Stimulated activated effector memory CD8-positive, alpha-beta T cell treated with anti-CD3 and anti-CD28 coated beads, Interleukin-12 subunit alpha, Interleukin-12 subunit beta, amount 100 ng/mL, for 72 hours (primary cell): ENCODE results near the gene SV2C.

ENCODE experiments used
- ATAC-seq: fragments of 150-1000 bp; cut with Tn5 transposase; 2 replicates; pipeline ENCODE4 v1.10.0; 2021
- DNase-seq, 2 donors: peaks; one replicate each; pipeline ENCODE4 v3.0.0; 2021 to 2022; ENCODE audit warnings: low spot score in 2 of 2
- H3K27ac Mint-ChIP-seq: one replicate; pipeline ENCODE4 v1.8.0; 2022; ENCODE audit warnings: mild to moderate bottlenecking, mixed read lengths
- H3K36me3 Mint-ChIP-seq: one replicate; pipeline ENCODE4 v1.8.0; 2022; ENCODE audit warnings: mild to moderate bottlenecking, mixed read lengths
- H3K4me1 Mint-ChIP-seq: one replicate; pipeline ENCODE4 v1.8.0; 2022; ENCODE audit warnings: mixed read lengths
- H3K4me3 Mint-ChIP-seq: one replicate; pipeline ENCODE4 v1.8.0; 2022; ENCODE audit warnings: mild to moderate bottlenecking, mixed read lengths
- H3K9me3 Mint-ChIP-seq: one replicate; pipeline ENCODE4 v1.8.0; 2022; ENCODE audit warnings: mixed read lengths

Gene SV2C

GRCh38 chr5:76137887-76138542 lies 54.8 kb downstream of the SV2C start:
- no peaks in the 10 kb centered on the region for H3K36me3 Mint-ChIP-seq
- H3K4me3 Mint-ChIP-seq = no peak overlapping the region
- H3K9me3 Mint-ChIP-seq = no peaks in the 10 kb centered on the region
- DNase-seq (no peak), ATAC-seq (no peak)
- no peaks in the 10 kb centered on the region for H3K4me1 Mint-ChIP-seq
- H3K27ac Mint-ChIP-seq = no peak overlapping the region

DNA sequence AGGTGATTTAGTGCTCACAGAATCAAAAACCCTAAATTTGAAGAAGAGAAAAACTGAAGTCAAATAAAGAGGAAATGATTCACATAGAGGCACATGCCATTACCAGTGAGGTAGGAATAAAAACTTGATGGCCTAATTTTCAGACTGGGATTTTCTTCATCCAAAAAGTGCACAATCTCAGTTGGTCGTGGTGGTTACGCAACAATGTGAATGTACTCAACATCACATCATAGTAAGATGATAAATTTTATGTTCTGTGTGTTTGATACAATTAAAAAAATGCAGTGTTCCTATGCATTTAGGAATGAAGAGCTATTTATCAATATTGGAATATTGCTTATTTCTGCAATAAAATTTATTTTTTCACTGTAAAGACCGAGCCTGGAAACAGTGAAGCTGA lies 60.7 kb downstream of the SV2C start:
- no peaks in the 10 kb centered on the region for H3K36me3 Mint-ChIP-seq
- H3K4me1 Mint-ChIP-seq = no peaks in the 10 kb centered on the region
- no peak overlapping the region for H3K4me3 Mint-ChIP-seq
- H3K9me3 Mint-ChIP-seq = no peaks in the 10 kb centered on the region
- no peak for DNase-seq
- no peak for ATAC-seq
- no peak overlapping the region for H3K27ac Mint-ChIP-seq

GRCh38 chr5:76144513-76145274 lies 61.5 kb downstream of the SV2C start:
- H3K4me1 Mint-ChIP-seq = no peaks in the 10 kb centered on the region

GRCh38 chr5:76145945-76146344 lies 62.8 kb downstream of the SV2C start:
- Mint-ChIP-seq H3K9me3 (no peaks in the 10 kb centered on the region), H3K4me1 (no peaks in the 10 kb centered on the region), H3K36me3 (no peaks in the 10 kb centered on the region), H3K27ac (no peak overlapping the region), H3K4me3 (no peak overlapping the region)
- ATAC-seq (no peak), DNase-seq (no peak)

More at GRCh38 chr5:76144513-76145274, 61.5 kb downstream of the SV2C start:
- DNase-seq (no peak), ATAC-seq (no peak)
- no peaks in the 10 kb centered on the region for H3K36me3 Mint-ChIP-seq
- H3K4me3 Mint-ChIP-seq = no peak overlapping the region
- no peak overlapping the region for H3K27ac Mint-ChIP-seq
- H3K9me3 Mint-ChIP-seq = no peaks in the 10 kb centered on the region

- H3K4me3 Mint-ChIP-seq = no peak overlapping the region
- no peak overlapping the region for H3K27ac Mint-ChIP-seq
- H3K36me3 Mint-ChIP-seq = no peaks in the 10 kb centered on the region
- ATAC-seq = no peak
- peaks cover 7% of the 10 kb centered on the region for H3K4me1 Mint-ChIP-seq
- no peak for DNase-seq
- no peaks in the 10 kb centered on the region for H3K9me3 Mint-ChIP-seq
Measured at GRCh38 chr5:76149636-76150035, 66.5 kb downstream of the SV2C start.

- DNase-seq = no peak
- no peak for ATAC-seq
- H3K4me1 Mint-ChIP-seq = peaks cover 14% of the 10 kb centered on the region
Measured at GRCh38 chr5:76152161-76152560, 69.0 kb downstream of the SV2C start.

GRCh38 chr5:76152700-76153099 lies 69.5 kb downstream of the SV2C start:
- peaks cover 14% of the 10 kb centered on the region for H3K4me1 Mint-ChIP-seq

More at GRCh38 chr5:76152161-76152560, 69.0 kb downstream of the SV2C start:
- Mint-ChIP-seq H3K36me3 (no peaks in the 10 kb centered on the region), H3K9me3 (peaks cover 7% of the 10 kb centered on the region), H3K4me3 (no peak overlapping the region), H3K27ac (no peak overlapping the region)

GRCh38 chr5:76153271-76153670 lies 70.1 kb downstream of the SV2C start:
- ATAC-seq (peak; percentile 71), DNase-seq (no peak)
- Mint-ChIP-seq H3K9me3 (peaks cover 7% of the 10 kb centered on the region), H3K27ac (no peak overlapping the region), H3K4me3 (no peak overlapping the region), H3K4me1 (peaks cover 14% of the 10 kb centered on the region), H3K36me3 (no peaks in the 10 kb centered on the region)

More at GRCh38 chr5:76152700-76153099, 69.5 kb downstream of the SV2C start:
- no peak for ATAC-seq
- Mint-ChIP-seq H3K27ac (no peak overlapping the region), H3K9me3 (peaks cover 7% of the 10 kb centered on the region), H3K4me3 (no peak overlapping the region), H3K36me3 (no peaks in the 10 kb centered on the region)
- DNase-seq = no peak

DNA sequence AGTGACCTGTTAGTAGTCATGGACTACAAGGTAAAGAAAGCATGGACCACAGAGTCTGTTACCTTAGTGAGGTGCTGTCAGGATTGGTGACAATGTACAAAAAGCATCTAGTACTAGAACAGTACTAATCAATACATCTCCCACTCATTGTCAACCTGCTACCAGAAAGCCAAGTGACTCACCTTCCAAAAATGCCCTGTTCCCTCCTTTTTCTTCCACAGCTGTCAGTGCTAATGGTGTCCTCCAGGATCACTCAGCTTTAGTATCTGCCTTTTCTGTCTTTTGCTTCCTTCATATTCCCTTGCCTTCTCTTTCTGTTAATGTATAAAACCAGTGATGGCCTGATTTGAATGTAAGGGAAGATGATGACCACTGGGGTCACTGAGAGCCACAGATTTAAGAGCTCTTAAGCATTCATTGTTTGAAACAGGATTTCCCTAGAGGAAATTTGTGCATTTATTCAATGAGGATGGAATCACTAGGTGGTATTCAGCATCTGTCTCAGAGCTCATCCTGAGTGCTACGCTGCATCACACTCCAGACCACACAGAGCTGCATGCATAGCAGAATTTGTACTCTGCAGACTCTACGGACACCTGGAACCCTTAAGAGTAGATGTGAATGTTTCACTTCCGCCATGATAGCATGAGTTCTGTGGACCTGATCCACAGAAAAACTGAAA lies 71.0 kb downstream of the SV2C start:
- ATAC-seq (no peak), DNase-seq (no peak)
- H3K4me3 Mint-ChIP-seq = no peak overlapping the region
- H3K36me3 Mint-ChIP-seq = no peaks in the 10 kb centered on the region
- H3K9me3 Mint-ChIP-seq = peaks cover 7% of the 10 kb centered on the region
- H3K4me1 Mint-ChIP-seq = peaks cover 14% of the 10 kb centered on the region
- no peak overlapping the region for H3K27ac Mint-ChIP-seq

GRCh38 chr5:76155536-76155935 lies 72.4 kb downstream of the SV2C start:
- DNase-seq (no peak), ATAC-seq (no peak)
- no peak overlapping the region for H3K27ac Mint-ChIP-seq
- H3K4me1 Mint-ChIP-seq = peaks cover 14% of the 10 kb centered on the region
- H3K9me3 Mint-ChIP-seq = peaks cover 7% of the 10 kb centered on the region
- H3K36me3 Mint-ChIP-seq = no peaks in the 10 kb centered on the region
- H3K4me3 Mint-ChIP-seq = no peak overlapping the region

GRCh38 chr5:76162335-76162734 lies 79.2 kb downstream of the SV2C start:
- Mint-ChIP-seq H3K4me3 (no peak overlapping the region), H3K9me3 (peaks cover 6% of the 10 kb centered on the region), H3K27ac (no peak overlapping the region), H3K36me3 (no peaks in the 10 kb centered on the region), H3K4me1 (peaks cover 20% of the 10 kb centered on the region)
- DNase-seq = no peak
- ATAC-seq = no peak

DNA sequence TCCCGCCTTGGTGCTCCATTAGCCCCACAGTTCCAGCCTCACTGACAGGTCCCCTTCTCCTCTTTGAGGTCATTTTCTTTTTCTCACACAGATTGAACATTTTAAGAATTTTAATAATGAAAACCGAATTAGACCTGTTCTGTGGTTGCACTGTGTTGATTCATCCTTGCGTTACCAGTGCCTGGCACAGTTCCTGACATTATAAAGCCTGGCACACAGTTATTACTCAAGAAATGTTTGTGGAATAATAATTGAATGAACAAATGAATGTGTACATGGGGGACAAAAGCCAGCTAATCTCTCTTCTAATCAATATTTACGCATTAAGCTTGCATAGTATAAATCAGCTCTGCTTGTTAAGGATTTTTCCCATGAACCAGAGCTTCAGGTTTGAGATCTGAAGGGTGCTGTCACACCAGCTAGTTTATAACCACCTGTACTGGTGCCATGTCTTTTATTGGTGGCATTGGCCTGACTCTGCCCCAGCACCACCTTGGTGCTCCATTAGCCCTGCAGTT lies 80.0 kb downstream of the SV2C start:
- Mint-ChIP-seq H3K27ac (no peak overlapping the region), H3K4me1 (peaks cover 21% of the 10 kb centered on the region), H3K4me3 (no peak overlapping the region), H3K9me3 (peaks cover 6% of the 10 kb centered on the region), H3K36me3 (no peaks in the 10 kb centered on the region)
- ATAC-seq (no peak), DNase-seq (no peak)

- H3K4me1 Mint-ChIP-seq = peaks cover 21% of the 10 kb centered on the region
- H3K9me3 Mint-ChIP-seq = peaks cover 6% of the 10 kb centered on the region
- no peak for ATAC-seq
- H3K36me3 Mint-ChIP-seq = no peaks in the 10 kb centered on the region
- no peak overlapping the region for H3K27ac Mint-ChIP-seq
- no peak for DNase-seq
- no peak overlapping the region for H3K4me3 Mint-ChIP-seq
Measured at GRCh38 chr5:76165029-76165428, 81.8 kb downstream of the SV2C start.

DNA sequence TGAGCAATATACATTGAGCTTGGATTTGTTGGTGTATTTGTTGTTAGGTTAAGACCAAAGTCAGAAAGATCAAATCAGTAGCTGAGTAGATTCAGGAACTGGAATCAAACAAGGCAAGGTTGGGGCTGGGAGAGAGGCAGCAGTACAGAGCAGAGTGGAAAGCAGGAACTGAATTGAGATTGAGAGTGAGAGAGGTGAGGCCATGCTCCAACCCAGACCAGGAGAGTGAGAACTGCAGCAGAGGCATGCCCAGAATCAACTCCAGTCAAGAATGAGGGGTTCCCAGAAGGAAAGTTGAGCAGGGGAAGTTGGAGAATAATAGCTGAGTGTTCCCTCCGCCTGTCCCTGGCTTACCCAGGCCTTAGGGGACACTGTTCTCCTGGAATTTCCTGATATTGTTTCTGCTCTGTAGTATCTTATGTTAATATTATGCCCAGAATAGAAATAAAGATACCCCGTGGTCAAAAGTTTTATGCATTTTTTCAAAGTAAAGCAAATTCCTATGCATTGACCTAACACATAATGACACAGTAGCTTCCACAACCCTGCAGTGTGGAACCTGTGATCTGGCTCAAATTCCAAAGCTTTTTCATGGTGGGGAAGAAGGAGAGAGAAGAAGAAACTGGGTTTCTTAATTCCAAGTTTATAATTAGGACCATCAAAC lies 82.7 kb downstream of the SV2C start:
- peaks cover 21% of the 10 kb centered on the region for H3K4me1 Mint-ChIP-seq
- ATAC-seq = no peak
- H3K36me3 Mint-ChIP-seq = no peaks in the 10 kb centered on the region
- H3K9me3 Mint-ChIP-seq = peaks cover 6% of the 10 kb centered on the region
- DNase-seq = no peak
- no peak overlapping the region for H3K4me3 Mint-ChIP-seq
- no peak overlapping the region for H3K27ac Mint-ChIP-seq
